K562 (cell line): ENCODE measurements around the gene KDM2B. TPM values are rescaled to one million over a fixed set of nuclear protein-coding genes. Genes with fewer than 3 reads are reported as not detected.
A peak's percentile ranks its signal among the peaks of the same experiment; 100 is the strongest.

Experiments
- CBFA2T3 ChIP-seq: fragments of 450-650 bp; IDR thresholded peaks from 2 replicates; pipeline ENCODE4 v1.6.1; 2017
- CTBP1 ChIP-seq: fragments of 450-650 bp; IDR thresholded peaks from 2 replicates; pipeline ENCODE4 v1.6.1; 2016; ENCODE audit warnings: borderline replicate concordance
- GATA2 ChIP-seq: sonication (generic); formaldehyde crosslinking; IDR thresholded peaks from 2 replicates; pipeline ENCODE4 v1.4.0; 2020; ENCODE audit warnings: mild to moderate bottlenecking, missing genetic modification reagents
- HDGF ChIP-seq: fragments of 450-650 bp; IDR thresholded peaks from 2 replicates; pipeline ENCODE4 v1.6.1; 2016
- ZNF217 ChIP-seq: sonication (generic); formaldehyde crosslinking; IDR thresholded peaks from 2 replicates; pipeline ENCODE4 v1.8.0; 2022; ENCODE audit warnings: mild to moderate bottlenecking, missing genetic modification reagents
- ZNF395 ChIP-seq: fragments of 200-800 bp; sonication (Bioruptor generic); IDR thresholded peaks from 2 replicates; pipeline ENCODE4 v1.6.1; 2017; ENCODE audit warnings: missing genetic modification characterization, missing compliant biosample characterization
- polyA plus RNA-seq, 8 experiments: library from polyadenylated mRNA; depleted of rRNA in 4 of 8; stranded (reverse) in 5 of 8; unstranded in 3 of 8; fragments of >200 nt; fragmentation: Nextera tagmentation in 2 of 8; fragmentation: Illumina TruSeq in 1 of 8; extraction: Ambion mirVana in 2 of 8; extraction: Trizol in 1 of 8; gene quantifications; 2 replicates each; pipeline versions ENCODE4 v1.2.1 to v1.2.3, GENCODE V29; 2011 to 2014; ENCODE audit warnings: inconsistent platforms in 1 of 8, missing spikeins in 1 of 8
- total RNA-seq, 7 experiments: library from RNA; depleted of rRNA in 6 of 7; stranded (reverse); fragments of >200 nt in 6 of 7; fragmentation: Illumina TruSeq in 2 of 7; extraction: Trizol in 2 of 7; gene quantifications; 2 replicates each; pipeline versions ENCODE4 v1.2.1 to v1.2.3, GENCODE V29; 2011 to 2021; ENCODE audit warnings: low replicate concordance in 1 of 7
- TF ChIP-seq, protein P1 (sequence below): sonication (generic); formaldehyde crosslinking; IDR thresholded peaks from 2 replicates; pipeline ENCODE4 v1.8.0; 2022; ENCODE audit warnings: missing genetic modification reagents, mild to moderate bottlenecking, moderate library complexity, borderline replicate concordance
- TF ChIP-seq, protein P2 (sequence below), 2 experiments: fragments of 450-650 bp; formaldehyde crosslinking in 1 of 2; IDR thresholded peaks; 2 replicates each; pipeline versions ENCODE4 v1.4.0 to v1.6.1; 2014 to 2020; ENCODE audit warnings: mild to moderate bottlenecking in 2 of 2, borderline replicate concordance in 1 of 2, low read depth in 1 of 2
- TF ChIP-seq, protein P3 (sequence below): sonication (generic); formaldehyde crosslinking; IDR thresholded peaks from 2 replicates; pipeline ENCODE4 v1.8.1; 2023; ENCODE audit warnings: mild to moderate bottlenecking, missing genetic modification reagents, moderate library complexity
- TF ChIP-seq, protein P4 (sequence below): fragments of 450-650 bp; IDR thresholded peaks from 2 replicates; pipeline ENCODE4 v1.7.0; 2016; ENCODE audit warnings: borderline replicate concordance

Gene KDM2B
- total and polyA plus RNA-seq, 9 of the 15 experiments (the other 6 are each of a cell fraction or from before 2014, with no cell fraction given), result 7.4 to 50.5 (median 22.5) TPM

- TF ChIP-seq, protein P1, sequence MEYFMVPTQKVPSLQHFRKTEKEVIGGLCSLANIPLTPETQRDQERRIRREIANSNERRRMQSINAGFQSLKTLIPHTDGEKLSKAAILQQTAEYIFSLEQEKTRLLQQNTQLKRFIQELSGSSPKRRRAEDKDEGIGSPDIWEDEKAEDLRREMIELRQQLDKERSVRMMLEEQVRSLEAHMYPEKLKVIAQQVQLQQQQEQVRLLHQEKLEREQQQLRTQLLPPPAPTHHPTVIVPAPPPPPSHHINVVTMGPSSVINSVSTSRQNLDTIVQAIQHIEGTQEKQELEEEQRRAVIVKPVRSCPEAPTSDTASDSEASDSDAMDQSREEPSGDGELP, result no peak
- TF ChIP-seq CTBP1, result peak; percentile 12; the same call in 1 of the 2 replicates
- TF ChIP-seq, protein P2, sequence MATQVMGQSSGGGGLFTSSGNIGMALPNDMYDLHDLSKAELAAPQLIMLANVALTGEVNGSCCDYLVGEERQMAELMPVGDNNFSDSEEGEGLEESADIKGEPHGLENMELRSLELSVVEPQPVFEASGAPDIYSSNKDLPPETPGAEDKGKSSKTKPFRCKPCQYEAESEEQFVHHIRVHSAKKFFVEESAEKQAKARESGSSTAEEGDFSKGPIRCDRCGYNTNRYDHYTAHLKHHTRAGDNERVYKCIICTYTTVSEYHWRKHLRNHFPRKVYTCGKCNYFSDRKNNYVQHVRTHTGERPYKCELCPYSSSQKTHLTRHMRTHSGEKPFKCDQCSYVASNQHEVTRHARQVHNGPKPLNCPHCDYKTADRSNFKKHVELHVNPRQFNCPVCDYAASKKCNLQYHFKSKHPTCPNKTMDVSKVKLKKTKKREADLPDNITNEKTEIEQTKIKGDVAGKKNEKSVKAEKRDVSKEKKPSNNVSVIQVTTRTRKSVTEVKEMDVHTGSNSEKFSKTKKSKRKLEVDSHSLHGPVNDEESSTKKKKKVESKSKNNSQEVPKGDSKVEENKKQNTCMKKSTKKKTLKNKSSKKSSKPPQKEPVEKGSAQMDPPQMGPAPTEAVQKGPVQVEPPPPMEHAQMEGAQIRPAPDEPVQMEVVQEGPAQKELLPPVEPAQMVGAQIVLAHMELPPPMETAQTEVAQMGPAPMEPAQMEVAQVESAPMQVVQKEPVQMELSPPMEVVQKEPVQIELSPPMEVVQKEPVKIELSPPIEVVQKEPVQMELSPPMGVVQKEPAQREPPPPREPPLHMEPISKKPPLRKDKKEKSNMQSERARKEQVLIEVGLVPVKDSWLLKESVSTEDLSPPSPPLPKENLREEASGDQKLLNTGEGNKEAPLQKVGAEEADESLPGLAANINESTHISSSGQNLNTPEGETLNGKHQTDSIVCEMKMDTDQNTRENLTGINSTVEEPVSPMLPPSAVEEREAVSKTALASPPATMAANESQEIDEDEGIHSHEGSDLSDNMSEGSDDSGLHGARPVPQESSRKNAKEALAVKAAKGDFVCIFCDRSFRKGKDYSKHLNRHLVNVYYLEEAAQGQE (IDR thresholded peaks at IDR 0.05; ENCODE audit: borderline replicate concordance), result no peak
- TF ChIP-seq, protein P2 (CRISPR knock-in tag; IDR thresholded peaks at IDR 0.05; ENCODE audit: low read depth), result no peak
- TF ChIP-seq HDGF, result no peak
- TF ChIP-seq, protein P3, sequence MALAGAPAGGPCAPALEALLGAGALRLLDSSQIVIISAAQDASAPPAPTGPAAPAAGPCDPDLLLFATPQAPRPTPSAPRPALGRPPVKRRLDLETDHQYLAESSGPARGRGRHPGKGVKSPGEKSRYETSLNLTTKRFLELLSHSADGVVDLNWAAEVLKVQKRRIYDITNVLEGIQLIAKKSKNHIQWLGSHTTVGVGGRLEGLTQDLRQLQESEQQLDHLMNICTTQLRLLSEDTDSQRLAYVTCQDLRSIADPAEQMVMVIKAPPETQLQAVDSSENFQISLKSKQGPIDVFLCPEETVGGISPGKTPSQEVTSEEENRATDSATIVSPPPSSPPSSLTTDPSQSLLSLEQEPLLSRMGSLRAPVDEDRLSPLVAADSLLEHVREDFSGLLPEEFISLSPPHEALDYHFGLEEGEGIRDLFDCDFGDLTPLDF (CRISPR knock-in tag), result no peak; the same call in 1 of the 2 replicates
- TF ChIP-seq ZNF217 (CRISPR knock-in tag), result no peak
- no peak for TF ChIP-seq GATA2 (CRISPR knock-in tag)
- TF ChIP-seq, protein P4, sequence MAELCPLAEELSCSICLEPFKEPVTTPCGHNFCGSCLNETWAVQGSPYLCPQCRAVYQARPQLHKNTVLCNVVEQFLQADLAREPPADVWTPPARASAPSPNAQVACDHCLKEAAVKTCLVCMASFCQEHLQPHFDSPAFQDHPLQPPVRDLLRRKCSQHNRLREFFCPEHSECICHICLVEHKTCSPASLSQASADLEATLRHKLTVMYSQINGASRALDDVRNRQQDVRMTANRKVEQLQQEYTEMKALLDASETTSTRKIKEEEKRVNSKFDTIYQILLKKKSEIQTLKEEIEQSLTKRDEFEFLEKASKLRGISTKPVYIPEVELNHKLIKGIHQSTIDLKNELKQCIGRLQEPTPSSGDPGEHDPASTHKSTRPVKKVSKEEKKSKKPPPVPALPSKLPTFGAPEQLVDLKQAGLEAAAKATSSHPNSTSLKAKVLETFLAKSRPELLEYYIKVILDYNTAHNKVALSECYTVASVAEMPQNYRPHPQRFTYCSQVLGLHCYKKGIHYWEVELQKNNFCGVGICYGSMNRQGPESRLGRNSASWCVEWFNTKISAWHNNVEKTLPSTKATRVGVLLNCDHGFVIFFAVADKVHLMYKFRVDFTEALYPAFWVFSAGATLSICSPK, result no peak
- 0 out of 2 replicates have a peak, but pooled peaks have one; percentile 15 for TF ChIP-seq ZNF395 (CRISPR knock-in tag)
- TF ChIP-seq CBFA2T3, result no peak
Observed at GRCh38 chr12:121465921-121466793, 114.7 kb downstream of the KDM2B start (continued).
